Breast epithelium (tissue), 4 donors: ENCODE data around the gene ANO2. TPM values are rescaled to one million over a fixed set of nuclear protein-coding genes. Genes with fewer than 3 reads are reported as not detected.

Experiments
- DNase-seq, 2 donors: peaks; one replicate each; pipeline ENCODE4 v3.0.0-alpha.2; 2019; ENCODE audit warnings: low spot score in 2 of 2
- H3K27ac ChIP-seq, 2 donors: fragments of 200-600 bp; sonication (generic) in 1 of 2; one replicate each; pipeline ENCODE4 v1.5.1; 2016 to 2019; ENCODE audit warnings: mild to moderate bottlenecking in 1 of 2
- H3K27me3 ChIP-seq, 2 donors: fragments of 200-600 bp; sonication (generic) in 1 of 2; one replicate each; pipeline versions ENCODE4 v1.5.1 to v1.6.0; 2017 to 2019; ENCODE audit warnings: control low read depth in 1 of 2, mild to moderate bottlenecking in 1 of 2
- H3K36me3 ChIP-seq: fragments of 200-600 bp; one replicate; pipeline ENCODE4 v1.5.1; 2019
- H3K4me1 ChIP-seq, 2 donors: fragments of 200-600 bp; sonication (generic); one replicate each; pipeline ENCODE4 v1.5.1; 2016 to 2019; ENCODE audit warnings: control low read depth in 1 of 2
- H3K4me3 ChIP-seq, 3 donors: fragments of 200-600 bp; sonication (generic); 1 replicate in 2 of 3; 2 replicates in 1 of 3; pipeline ENCODE4 v1.5.1; 2016 to 2019; ENCODE audit warnings: mild to moderate bottlenecking in 3 of 3, moderate library complexity in 2 of 3
- H3K9me3 ChIP-seq, 2 donors: fragments of 200-600 bp; sonication (generic) in 1 of 2; one replicate each; pipeline ENCODE4 v1.5.1; 2016 to 2019; ENCODE audit warnings: control low read depth in 1 of 2
- POLR2A ChIP-seq: fragments of 450-650 bp; IDR thresholded peaks from one replicate; pipeline ENCODE4 v1.6.1; 2016; ENCODE audit warnings: antibody characterized with exemption, mild to moderate bottlenecking, moderate library complexity
- POLR2AphosphoS5 ChIP-seq, 3 donors: sonication (generic); formaldehyde crosslinking; IDR thresholded peaks; one replicate each; pipeline ENCODE4 v1.6.1; 2017; ENCODE audit warnings: antibody characterized with exemption in 3 of 3
- intact Hi-C: fragments of 100-400 bp; cut with DNase I; formaldehyde crosslinking; loops from one replicate; pipeline ENCODE4 v1.15.1; 2023; ENCODE audit warnings: low total_unique reads
- total RNA-seq, 3 donors: library from RNA; depleted of rRNA; stranded (reverse); fragments of >200 nt; gene quantifications; one replicate each; pipeline ENCODE4 v1.1.0, GENCODE V29; 2016
- TF ChIP-seq, protein P1 (sequence below), 3 donors: fragments of 450-650 bp; IDR thresholded peaks; one replicate each; pipeline ENCODE4 v1.5.1; 2016 to 2017; ENCODE audit warnings: antibody characterized with exemption in 3 of 3, mild to moderate bottlenecking in 3 of 3, moderate library complexity in 3 of 3

ANO2 gene
- total RNA-seq, 3 donors from 2014 or later, result 5.0 to 33.1 (median 16.8) TPM

- intact Hi-C loops, result loop anchor here (10.0 kb wide), 1 partner anchor 1889 kb away; no protein-coding TSS in a partner anchor
- TF ChIP-seq, protein P1, sequence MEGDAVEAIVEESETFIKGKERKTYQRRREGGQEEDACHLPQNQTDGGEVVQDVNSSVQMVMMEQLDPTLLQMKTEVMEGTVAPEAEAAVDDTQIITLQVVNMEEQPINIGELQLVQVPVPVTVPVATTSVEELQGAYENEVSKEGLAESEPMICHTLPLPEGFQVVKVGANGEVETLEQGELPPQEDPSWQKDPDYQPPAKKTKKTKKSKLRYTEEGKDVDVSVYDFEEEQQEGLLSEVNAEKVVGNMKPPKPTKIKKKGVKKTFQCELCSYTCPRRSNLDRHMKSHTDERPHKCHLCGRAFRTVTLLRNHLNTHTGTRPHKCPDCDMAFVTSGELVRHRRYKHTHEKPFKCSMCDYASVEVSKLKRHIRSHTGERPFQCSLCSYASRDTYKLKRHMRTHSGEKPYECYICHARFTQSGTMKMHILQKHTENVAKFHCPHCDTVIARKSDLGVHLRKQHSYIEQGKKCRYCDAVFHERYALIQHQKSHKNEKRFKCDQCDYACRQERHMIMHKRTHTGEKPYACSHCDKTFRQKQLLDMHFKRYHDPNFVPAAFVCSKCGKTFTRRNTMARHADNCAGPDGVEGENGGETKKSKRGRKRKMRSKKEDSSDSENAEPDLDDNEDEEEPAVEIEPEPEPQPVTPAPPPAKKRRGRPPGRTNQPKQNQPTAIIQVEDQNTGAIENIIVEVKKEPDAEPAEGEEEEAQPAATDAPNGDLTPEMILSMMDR (IDR thresholded peaks at IDR 0.05), result no peak
- TF ChIP-seq POLR2AphosphoS5 (IDR thresholded peaks at IDR 0.05), result no peak
- no peak for TF ChIP-seq POLR2A
- no peak overlapping the region for H3K4me3 ChIP-seq
- no peaks in the 10 kb centered on the region for H3K27me3 ChIP-seq
- no peaks in the 10 kb centered on the region for H3K36me3 ChIP-seq
- H3K9me3 ChIP-seq, result no peaks in the 10 kb centered on the region
- H3K4me1 ChIP-seq, result no peaks in the 10 kb centered on the region
- DNase-seq, result no peak
- no peak overlapping the region for H3K27ac ChIP-seq
Measured at GRCh38 chr12:5524116-5524768, 420.8 kb downstream of the ANO2 start.

DNA sequence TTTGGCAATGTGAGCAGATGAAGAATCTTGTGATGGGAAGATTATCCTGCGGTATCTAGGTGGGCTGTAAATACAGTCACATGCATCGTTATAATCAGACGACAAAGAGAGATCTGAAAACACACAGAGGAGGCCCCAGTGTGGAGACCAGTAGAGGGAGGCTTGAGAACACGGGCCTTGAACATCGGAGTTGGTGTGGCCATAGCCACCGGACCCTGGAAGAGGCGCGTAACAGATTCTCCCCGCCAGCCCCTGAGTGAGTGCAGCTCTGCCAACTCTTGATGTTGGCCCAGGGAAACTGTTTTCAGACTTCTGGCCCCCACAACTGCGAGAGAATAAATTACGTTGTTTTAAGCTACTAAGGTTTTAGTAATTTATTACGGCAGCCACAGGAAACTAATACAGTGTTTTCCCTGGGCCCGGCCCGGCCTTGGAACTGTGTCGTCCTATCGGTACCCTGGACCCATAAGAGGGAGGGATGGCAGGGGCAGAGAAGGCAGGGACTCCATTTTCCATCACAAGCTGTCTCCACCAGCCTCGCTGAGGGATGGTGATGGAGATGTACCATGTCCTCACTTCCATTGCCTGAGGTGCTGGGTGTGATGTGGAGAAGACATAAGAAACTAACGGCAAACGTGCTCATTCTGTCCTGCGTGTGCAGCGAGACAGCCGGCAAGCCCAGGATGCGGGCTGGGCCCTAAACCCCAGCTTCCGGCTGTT, 421.5 kb downstream of the ANO2 start:
- no peak for DNase-seq
- Histone ChIP-seq H3K4me1 (no peaks in the 10 kb centered on the region), H3K4me3 (no peak overlapping the region), H3K36me3 (no peaks in the 10 kb centered on the region), H3K9me3 (no peaks in the 10 kb centered on the region), H3K27me3 (no peaks in the 10 kb centered on the region), H3K27ac (no peak overlapping the region)
- TF ChIP-seq, protein P1 (IDR thresholded peaks at IDR 0.05), result no peak
- TF ChIP-seq POLR2AphosphoS5 (IDR thresholded peaks at IDR 0.05) (no peak), POLR2A (no peak)
- intact Hi-C loops, result loop anchor here (10.0 kb wide), 1 partner anchor 1889 kb away; no protein-coding TSS in a partner anchor

GRCh38 chr12:5522432-5523335, 422.4 kb downstream of the ANO2 start:
- no peaks in the 10 kb centered on the region for H3K36me3 ChIP-seq
- no peaks in the 10 kb centered on the region for H3K4me1 ChIP-seq
- no peak for DNase-seq
- intact Hi-C loops, result loop anchor here (10.0 kb wide), 1 partner anchor 1888 kb away; no protein-coding TSS in a partner anchor
- H3K4me3 ChIP-seq, result no peak overlapping the region
- H3K9me3 ChIP-seq, result no peaks in the 10 kb centered on the region
- TF ChIP-seq, protein P1 (IDR thresholded peaks at IDR 0.05), result no peak
- TF ChIP-seq POLR2A, result no peak
- no peak for TF ChIP-seq POLR2AphosphoS5 (IDR thresholded peaks at IDR 0.05)
- no peak overlapping the region for H3K27ac ChIP-seq
- H3K27me3 ChIP-seq, result no peaks in the 10 kb centered on the region

DNA sequence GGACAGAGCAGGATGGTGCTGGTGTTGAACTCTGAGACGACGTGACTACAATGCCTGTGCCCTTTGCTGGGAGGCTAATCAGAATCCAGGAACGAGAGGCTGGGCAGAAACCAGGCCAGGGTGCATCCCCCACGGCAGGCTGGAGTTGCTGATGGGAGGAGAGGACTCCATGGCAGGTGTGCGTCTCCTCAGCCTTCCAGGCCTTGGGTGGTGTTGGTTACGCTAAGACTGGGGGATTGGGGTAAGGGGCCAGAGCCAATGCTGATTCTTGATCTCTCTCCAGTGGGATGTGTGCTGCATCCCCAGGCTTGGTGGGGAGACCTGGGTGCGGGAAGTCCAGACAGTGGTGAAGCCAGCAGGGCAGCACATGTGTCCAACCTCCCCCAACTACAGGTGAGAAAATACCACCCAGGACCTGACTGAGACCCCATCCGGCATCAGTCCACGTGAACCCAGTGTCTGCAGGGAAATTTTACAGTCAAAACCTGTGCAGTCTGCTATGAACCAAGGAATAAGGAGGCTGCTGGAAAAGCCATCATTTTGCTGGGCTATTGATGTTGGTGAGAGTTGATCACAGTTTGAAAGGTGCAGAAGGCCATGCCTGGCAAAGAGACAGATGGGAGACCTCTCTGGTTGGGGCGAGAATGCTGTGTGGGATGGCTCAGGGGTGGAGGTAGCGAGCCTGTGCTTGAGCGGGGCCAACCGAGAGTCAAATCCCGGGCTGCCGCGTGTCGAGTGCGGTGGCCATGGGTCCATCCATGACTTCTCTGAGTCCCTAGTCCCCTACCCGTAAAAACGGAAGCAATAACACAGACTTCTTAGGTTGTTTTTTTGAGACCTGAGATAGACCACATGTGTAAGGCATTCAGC, 423.4 kb downstream of the ANO2 start:
- Histone ChIP-seq H3K9me3 (no peaks in the 10 kb centered on the region), H3K36me3 (no peaks in the 10 kb centered on the region), H3K27ac (no peak overlapping the region), H3K27me3 (no peaks in the 10 kb centered on the region), H3K4me3 (no peak overlapping the region), H3K4me1 (no peaks in the 10 kb centered on the region)
- TF ChIP-seq POLR2A (no peak), POLR2AphosphoS5 (IDR thresholded peaks at IDR 0.05) (no peak)
- TF ChIP-seq, protein P1 (IDR thresholded peaks at IDR 0.05), result no peak
- DNase-seq, result no peak
- intact Hi-C loops, result loop anchor here (10.0 kb wide), 1 partner anchor 1887 kb away; no protein-coding TSS in a partner anchor
